Measurements from ENCODE around the gene DCXR.
A peak's percentile ranks its signal among the peaks of the same experiment; 100 is the strongest.

Gene DCXR

DNA sequence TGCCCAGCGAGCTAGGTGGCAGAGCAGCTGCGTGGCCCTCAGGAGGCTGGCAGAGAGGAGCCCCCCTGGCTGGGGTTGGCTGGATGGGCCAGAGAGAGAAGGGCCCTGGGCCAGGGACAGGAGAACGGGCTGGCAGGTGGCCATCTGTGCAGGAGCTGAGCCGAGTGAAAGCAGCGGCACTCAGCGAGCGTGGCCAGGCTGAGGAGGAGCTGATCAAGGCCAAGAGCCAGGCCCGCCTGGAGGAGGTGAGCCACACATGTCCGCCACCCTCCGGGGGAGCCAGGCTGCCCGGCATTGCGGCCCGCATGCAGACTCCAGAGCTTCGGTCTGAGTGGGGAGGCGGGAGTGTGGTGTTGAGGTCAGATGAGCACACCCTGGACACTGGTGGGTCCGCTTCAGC, 8.1 kb downstream of the DCXR start:
- H3K36me3 ChIP-seq (ENCODE audit: insufficient read depth, insufficient read length, low read length) = peaks cover 47% of the 10 kb centered on the region
- TF ChIP-seq SUZ12 (IDR thresholded peaks at IDR 0.05; ENCODE audit: extremely low read depth, insufficient read depth, insufficient read length) = no peak
- no peak for TF ChIP-seq ZNF274 (IDR thresholded peaks at IDR 0.05; ENCODE audit: low read depth, low read length)
- TF ChIP-seq YY1 (IDR thresholded peaks at IDR 0.05; ENCODE audit: insufficient read depth, insufficient read length) = no peak
- peaks cover 11% of the 10 kb centered on the region for H3K27me3 ChIP-seq (ENCODE audit: insufficient read depth, insufficient read length)
- H3K4me3 ChIP-seq (ENCODE audit: insufficient read length, low read depth) = no peak overlapping the region
- DNase-seq (ENCODE audit: low read depth, low spot score) = no peak
- H3K9me3 ChIP-seq (ENCODE audit: insufficient read depth, low read length) = no peaks in the 10 kb centered on the region
- peak overlapping the region; percentile 84 for H3K9ac ChIP-seq (ENCODE audit: insufficient read length, low read depth)
- H3K4me1 ChIP-seq (ENCODE audit: insufficient read depth, insufficient read length) = peaks cover 33% of the 10 kb centered on the region

DNA sequence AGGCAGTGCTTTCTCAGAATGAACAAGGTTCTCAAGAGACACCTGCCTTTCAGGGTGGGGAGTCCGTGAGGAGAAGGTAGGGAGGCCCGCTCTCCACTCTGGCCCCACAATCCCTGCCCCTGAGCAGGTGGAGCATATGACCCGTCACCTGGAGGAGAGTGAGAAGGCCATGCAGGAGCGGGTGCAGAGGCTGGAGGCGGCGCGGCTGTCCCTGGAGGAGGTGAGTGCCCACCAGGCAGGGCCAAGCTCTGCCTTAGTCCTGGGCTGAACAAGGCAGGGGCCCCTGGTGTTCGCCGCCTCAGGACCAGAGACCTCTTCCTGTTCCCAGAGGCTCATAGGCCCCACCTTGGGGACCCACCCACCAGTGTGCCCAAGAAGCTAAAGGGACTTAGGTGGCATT, 8.5 kb downstream of the DCXR start:
- TF ChIP-seq YY1 (IDR thresholded peaks at IDR 0.05; ENCODE audit: insufficient read depth, insufficient read length) = no peak
- no peak for TF ChIP-seq ZNF274 (IDR thresholded peaks at IDR 0.05; ENCODE audit: low read depth, low read length)
- no peak for TF ChIP-seq SUZ12 (IDR thresholded peaks at IDR 0.05; ENCODE audit: extremely low read depth, insufficient read depth, insufficient read length)

DNA sequence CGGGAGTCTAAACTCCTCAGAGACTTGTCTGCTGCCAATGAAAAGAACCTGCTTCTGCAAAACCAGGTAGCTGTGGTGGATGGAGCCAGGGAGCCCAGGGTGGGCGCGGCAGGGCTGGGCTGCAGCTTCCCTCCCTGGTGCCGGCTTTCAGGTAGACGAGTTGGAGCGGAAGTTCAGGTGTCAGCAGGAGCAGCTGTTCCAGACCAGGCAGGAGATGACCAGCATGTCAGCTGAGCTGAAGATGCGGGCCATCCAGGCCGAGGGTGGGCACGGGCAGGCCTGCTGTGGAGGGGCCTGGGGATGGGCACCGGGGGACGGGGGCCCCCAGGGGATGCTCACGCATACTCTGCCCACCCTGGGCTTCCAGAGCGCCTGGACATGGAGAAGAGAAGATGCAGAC, 9.3 kb downstream of the DCXR start:
- TF ChIP-seq ZNF274 (IDR thresholded peaks at IDR 0.05; ENCODE audit: low read depth, low read length) (no peak), YY1 (IDR thresholded peaks at IDR 0.05; ENCODE audit: insufficient read depth, insufficient read length) (no peak), SUZ12 (IDR thresholded peaks at IDR 0.05; ENCODE audit: extremely low read depth, insufficient read depth, insufficient read length) (no peak)
- H3K27me3 ChIP-seq (ENCODE audit: insufficient read depth, insufficient read length) = peaks cover 21% of the 10 kb centered on the region
- H3K9me3 ChIP-seq (ENCODE audit: insufficient read depth, low read length) = no peaks in the 10 kb centered on the region
- peaks cover 32% of the 10 kb centered on the region for H3K4me1 ChIP-seq (ENCODE audit: insufficient read depth, insufficient read length)
- no peak overlapping the region for H3K4me3 ChIP-seq (ENCODE audit: insufficient read length, low read depth)
- peaks cover 41% of the 10 kb centered on the region for H3K36me3 ChIP-seq (ENCODE audit: insufficient read depth, insufficient read length, low read length)
- no peak for DNase-seq (ENCODE audit: low read depth, low spot score)
- no peak overlapping the region for H3K9ac ChIP-seq (ENCODE audit: insufficient read length, low read depth)

More for the DNA sequence above, 8.5 kb downstream of the DCXR start:
- no peak for DNase-seq (ENCODE audit: low read depth, low spot score)
- Histone ChIP-seq H3K27me3 (ENCODE audit: insufficient read depth, insufficient read length) (peaks cover 16% of the 10 kb centered on the region), H3K36me3 (ENCODE audit: insufficient read depth, insufficient read length, low read length) (peaks cover 47% of the 10 kb centered on the region), H3K4me1 (ENCODE audit: insufficient read depth, insufficient read length) (peaks cover 32% of the 10 kb centered on the region), H3K9me3 (ENCODE audit: insufficient read depth, low read length) (no peaks in the 10 kb centered on the region), H3K4me3 (ENCODE audit: insufficient read length, low read depth) (no peak overlapping the region), H3K9ac (ENCODE audit: insufficient read length, low read depth) (no peak overlapping the region)

DNA sequence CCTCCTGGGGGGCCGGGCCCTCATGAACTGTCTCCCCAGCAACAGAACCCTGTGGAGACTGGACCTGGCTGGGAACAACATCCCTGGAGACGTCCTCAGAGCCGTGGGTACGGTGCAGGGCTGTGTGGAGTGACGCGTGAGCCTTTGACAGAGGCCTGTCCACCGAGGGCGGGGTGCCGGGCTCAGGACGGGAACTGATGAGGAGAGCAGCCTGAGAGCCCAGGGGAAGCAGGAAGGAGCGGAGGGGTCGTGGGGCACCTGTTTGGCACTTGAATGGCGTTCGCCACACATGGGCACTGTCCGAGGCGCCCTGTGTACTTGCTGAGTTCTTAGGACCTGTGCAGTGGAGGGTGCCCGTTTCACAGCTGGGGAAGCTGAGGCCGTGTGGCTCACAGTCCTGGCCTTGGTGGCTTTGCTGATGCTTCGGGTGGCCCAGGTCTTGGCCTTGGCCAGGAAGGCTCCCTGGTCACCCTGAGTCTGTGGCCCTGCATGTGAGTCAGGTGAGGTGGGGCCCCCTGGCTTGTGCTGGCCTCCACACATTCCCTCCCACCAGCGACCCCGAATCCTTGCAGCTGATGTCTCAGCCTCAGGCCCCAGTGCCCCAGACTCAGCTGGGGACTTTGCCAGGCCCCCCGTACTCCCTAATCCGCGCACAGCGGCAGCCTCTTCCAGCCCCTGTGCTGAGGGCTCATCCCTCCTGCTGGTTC, 11.9 kb downstream of the DCXR start:
- H3K9me3 ChIP-seq (ENCODE audit: insufficient read depth, low read length) = no peaks in the 10 kb centered on the region
- peaks cover 31% of the 10 kb centered on the region for H3K4me1 ChIP-seq (ENCODE audit: insufficient read depth, insufficient read length)
- H3K36me3 ChIP-seq (ENCODE audit: insufficient read depth, insufficient read length, low read length) = peaks cover 38% of the 10 kb centered on the region
- TF ChIP-seq ZNF274 (IDR thresholded peaks at IDR 0.05; ENCODE audit: low read depth, low read length) = no peak
- no peak for TF ChIP-seq YY1 (IDR thresholded peaks at IDR 0.05; ENCODE audit: insufficient read depth, insufficient read length)
- no peak for TF ChIP-seq SUZ12 (IDR thresholded peaks at IDR 0.05; ENCODE audit: extremely low read depth, insufficient read depth, insufficient read length)
- H3K9ac ChIP-seq (ENCODE audit: insufficient read length, low read depth) = peak overlapping the region; percentile 25
- H3K4me3 ChIP-seq (ENCODE audit: insufficient read length, low read depth) = no peak overlapping the region
- peaks cover 21% of the 10 kb centered on the region for H3K27me3 ChIP-seq (ENCODE audit: insufficient read depth, insufficient read length)
- DNase-seq (ENCODE audit: low read depth, low spot score) = no peak

DNA sequence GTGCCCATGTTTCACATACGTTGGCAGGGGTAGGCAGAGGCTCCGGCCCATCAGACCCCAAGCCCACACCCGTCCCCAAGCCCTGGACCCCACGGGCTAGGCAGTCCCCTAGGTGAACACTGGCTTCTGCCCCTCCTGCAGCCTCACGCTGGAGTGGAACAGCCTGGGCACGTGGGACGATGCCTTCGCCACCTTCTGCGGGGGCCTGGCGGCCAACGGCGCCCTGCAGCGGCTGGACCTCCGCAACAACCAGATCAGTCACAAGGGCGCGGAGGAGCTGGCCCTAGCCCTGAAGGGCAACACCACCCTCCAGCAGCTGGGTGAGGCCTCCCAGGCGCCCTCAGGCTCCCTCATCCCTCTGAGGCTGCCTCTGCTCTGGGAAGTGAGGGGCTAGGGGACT, 12.6 kb downstream of the DCXR start:
- H3K4me3 ChIP-seq (ENCODE audit: insufficient read length, low read depth) = no peak overlapping the region
- peaks cover 29% of the 10 kb centered on the region for H3K4me1 ChIP-seq (ENCODE audit: insufficient read depth, insufficient read length)
- H3K9me3 ChIP-seq (ENCODE audit: insufficient read depth, low read length) = no peaks in the 10 kb centered on the region
- peak overlapping the region; percentile 96 for H3K9ac ChIP-seq (ENCODE audit: insufficient read length, low read depth)
- peaks cover 37% of the 10 kb centered on the region for H3K36me3 ChIP-seq (ENCODE audit: insufficient read depth, insufficient read length, low read length)
- TF ChIP-seq SUZ12 (IDR thresholded peaks at IDR 0.05; ENCODE audit: extremely low read depth, insufficient read depth, insufficient read length) = no peak
- no peak for TF ChIP-seq YY1 (IDR thresholded peaks at IDR 0.05; ENCODE audit: insufficient read depth, insufficient read length)
- TF ChIP-seq ZNF274 (IDR thresholded peaks at IDR 0.05; ENCODE audit: low read depth, low read length) = no peak
- peaks cover 19% of the 10 kb centered on the region for H3K27me3 ChIP-seq (ENCODE audit: insufficient read depth, insufficient read length)
- DNase-seq (ENCODE audit: low read depth, low spot score) = no peak

DNA sequence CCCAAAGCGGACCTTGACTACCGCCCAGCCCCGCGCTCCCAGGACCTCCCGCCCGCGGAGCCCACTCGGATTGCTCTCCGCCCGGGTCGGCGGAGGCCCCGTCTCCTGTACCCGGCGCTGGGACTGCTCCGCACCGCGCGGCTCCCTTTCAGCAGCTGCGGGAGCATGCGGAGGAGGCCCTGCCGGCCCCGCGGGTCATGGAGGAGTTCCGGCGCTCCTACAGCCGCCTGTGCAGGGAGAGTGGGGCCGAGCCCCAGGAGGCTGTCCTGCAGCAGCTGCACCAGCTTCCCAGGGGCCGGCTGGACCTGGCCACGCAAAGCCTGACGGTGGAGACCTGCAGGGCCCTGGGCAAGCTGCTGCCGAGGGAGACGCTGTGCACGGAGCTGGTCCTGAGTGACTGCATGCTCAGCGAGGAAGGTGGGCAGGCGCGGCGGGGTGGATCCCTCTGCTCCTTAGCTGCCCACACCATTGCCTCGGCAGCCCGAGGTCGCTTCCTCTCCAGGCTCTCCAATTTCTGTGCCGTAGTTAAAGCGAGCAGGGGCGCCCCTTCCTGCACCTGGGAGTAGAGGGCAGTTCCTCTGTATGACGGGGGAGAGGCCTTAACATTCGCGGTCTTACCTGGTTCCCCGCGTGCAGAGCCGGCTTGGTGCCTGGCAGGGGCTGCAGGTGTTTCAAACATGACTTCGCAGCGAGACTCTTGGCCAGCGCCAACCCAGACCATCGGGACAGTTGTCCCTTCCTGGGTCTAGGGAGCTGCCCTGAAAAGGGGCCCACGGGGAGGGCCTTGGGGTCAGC, 13.9 kb downstream of the DCXR start:
- Histone ChIP-seq H3K4me1 (ENCODE audit: insufficient read depth, insufficient read length) (peaks cover 26% of the 10 kb centered on the region), H3K9ac (ENCODE audit: insufficient read length, low read depth) (peak overlapping the region; percentile 96)
- TF ChIP-seq SUZ12 (IDR thresholded peaks at IDR 0.05; ENCODE audit: extremely low read depth, insufficient read depth, insufficient read length) (no peak), YY1 (IDR thresholded peaks at IDR 0.05; ENCODE audit: insufficient read depth, insufficient read length) (no peak), ZNF274 (IDR thresholded peaks at IDR 0.05; ENCODE audit: low read depth, low read length) (no peak)

DNA sequence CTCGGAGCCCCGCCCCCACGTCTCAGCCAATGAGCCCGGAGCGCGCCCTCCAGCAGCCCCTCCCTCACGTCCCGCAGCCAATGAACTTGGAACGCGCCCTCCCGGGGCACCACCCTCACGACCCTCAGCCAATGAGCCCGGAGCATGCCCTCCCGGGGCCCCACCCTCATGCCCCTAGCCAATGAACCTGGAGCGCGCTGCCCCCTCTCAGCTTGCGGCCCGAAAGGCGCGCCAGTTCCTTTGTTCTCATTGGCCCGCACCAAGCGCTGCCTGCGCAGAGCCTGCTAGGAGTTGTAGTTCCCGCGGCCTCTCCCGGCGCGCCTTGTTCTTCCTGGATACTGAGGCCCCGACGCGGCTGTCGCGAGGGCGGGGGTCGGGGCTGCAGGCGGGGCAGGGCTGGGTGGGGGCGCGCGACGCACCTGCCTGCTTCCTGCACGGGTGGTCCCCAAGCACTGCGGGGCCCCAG, 14.5 kb downstream of the DCXR start, which contains the start of gene LRRC45:
Gene LRRC45 (plus strand): TSS at position 325 of the 466 bp plus-strand sequence. CDS start 339 bp downstream, outside the sequence.
- DNase-seq (ENCODE audit: low read depth, low spot score) = peak; percentile 97
- Histone ChIP-seq H3K9ac (ENCODE audit: insufficient read length, low read depth) (peak within 1 kb of the TSS; percentile 96), H3K4me3 (ENCODE audit: insufficient read length, low read depth) (peak within 1 kb of the TSS; percentile 94), H3K9me3 (ENCODE audit: insufficient read depth, low read length) (no peaks in the 10 kb centered on the region), H3K27me3 (ENCODE audit: insufficient read depth, insufficient read length) (peaks cover 15% of the 10 kb centered on the region), H3K4me1 (ENCODE audit: insufficient read depth, insufficient read length) (peaks cover 26% of the 10 kb centered on the region), H3K36me3 (ENCODE audit: insufficient read depth, insufficient read length, low read length) (peaks cover 38% of the 10 kb centered on the region)
- TF ChIP-seq ZNF274 (IDR thresholded peaks at IDR 0.05; ENCODE audit: low read depth, low read length) (no peak), SUZ12 (IDR thresholded peaks at IDR 0.05; ENCODE audit: extremely low read depth, insufficient read depth, insufficient read length) (no peak), YY1 (IDR thresholded peaks at IDR 0.05; ENCODE audit: insufficient read depth, insufficient read length) (no peak)

More for the DNA sequence above, 13.9 kb downstream of the DCXR start:
- Histone ChIP-seq H3K27me3 (ENCODE audit: insufficient read depth, insufficient read length) (peaks cover 15% of the 10 kb centered on the region), H3K4me3 (ENCODE audit: insufficient read length, low read depth) (peak overlapping the region; percentile 87), H3K36me3 (ENCODE audit: insufficient read depth, insufficient read length, low read length) (peaks cover 34% of the 10 kb centered on the region), H3K9me3 (ENCODE audit: insufficient read depth, low read length) (no peaks in the 10 kb centered on the region)
- DNase-seq (ENCODE audit: low read depth, low spot score) = no peak

All from NT2/D1 (cell line).